Upper lobe of right lung (tissue), 1 donor: ENCODE measurements around the gene DHX35. TPM values are rescaled to one million over a fixed set of nuclear protein-coding genes. Genes with fewer than 3 reads are reported as not detected.
"Not testable (repeated sequence)": the region's sequence is repeated elsewhere in the genome, so short reads cannot be mapped to it uniquely, and the experiment has no call there.

ENCODE experiments used
- ATAC-seq: fragments of 200-7000 bp; cut with Tn5 transposase; one replicate; pipeline ENCODE4 v1.9.1; 2020; ENCODE audit warnings: mild to moderate bottlenecking, moderate library complexity
- DNase-seq: peaks from one replicate; pipeline ENCODE4 v3.0.0-alpha.2; 2020
- H3K27ac ChIP-seq: fragments of 200-600 bp; one replicate; pipeline ENCODE4 v1.8.0; 2022
- H3K27me3 ChIP-seq: fragments of 200-600 bp; one replicate; pipeline ENCODE4 v1.8.0; 2022; ENCODE audit warnings: mild to moderate bottlenecking
- H3K36me3 ChIP-seq: fragments of 200-600 bp; one replicate; pipeline ENCODE4 v1.8.0; 2022
- H3K4me1 ChIP-seq: fragments of 200-600 bp; one replicate; pipeline ENCODE4 v1.8.0; 2022
- H3K4me3 ChIP-seq: fragments of 200-600 bp; one replicate; pipeline ENCODE4 v1.8.0; 2022; ENCODE audit warnings: mild to moderate bottlenecking
- H3K9me3 ChIP-seq: fragments of 200-600 bp; one replicate; pipeline ENCODE4 v1.8.0; 2022
- intact Hi-C: fragments of 100-400 bp; cut with DNase I; formaldehyde crosslinking; loops from one replicate; pipeline ENCODE4 v1.11.0; 2022
- total RNA-seq: library from RNA; stranded (reverse); fragmentation: NEBNext Ultra II Directional; extraction: Animal tissue kit (Norgen Biotek cat#: 25700); gene quantifications from one replicate; pipeline ENCODE4 v1.2.1, GENCODE V29; 2021
- TF ChIP-seq, protein P1 (sequence below): fragments of 200-600 bp; IDR thresholded peaks from one replicate; pipeline ENCODE4 v1.8.0; 2022; ENCODE audit warnings: antibody characterized with exemption
- donor health status: DM: no; HTN: yes; CAD: no; lungs with severe emphysema.

The DHX35 gene
- total RNA-seq, 1 donor from 2014 or later, result 11.1 TPM

DNA sequence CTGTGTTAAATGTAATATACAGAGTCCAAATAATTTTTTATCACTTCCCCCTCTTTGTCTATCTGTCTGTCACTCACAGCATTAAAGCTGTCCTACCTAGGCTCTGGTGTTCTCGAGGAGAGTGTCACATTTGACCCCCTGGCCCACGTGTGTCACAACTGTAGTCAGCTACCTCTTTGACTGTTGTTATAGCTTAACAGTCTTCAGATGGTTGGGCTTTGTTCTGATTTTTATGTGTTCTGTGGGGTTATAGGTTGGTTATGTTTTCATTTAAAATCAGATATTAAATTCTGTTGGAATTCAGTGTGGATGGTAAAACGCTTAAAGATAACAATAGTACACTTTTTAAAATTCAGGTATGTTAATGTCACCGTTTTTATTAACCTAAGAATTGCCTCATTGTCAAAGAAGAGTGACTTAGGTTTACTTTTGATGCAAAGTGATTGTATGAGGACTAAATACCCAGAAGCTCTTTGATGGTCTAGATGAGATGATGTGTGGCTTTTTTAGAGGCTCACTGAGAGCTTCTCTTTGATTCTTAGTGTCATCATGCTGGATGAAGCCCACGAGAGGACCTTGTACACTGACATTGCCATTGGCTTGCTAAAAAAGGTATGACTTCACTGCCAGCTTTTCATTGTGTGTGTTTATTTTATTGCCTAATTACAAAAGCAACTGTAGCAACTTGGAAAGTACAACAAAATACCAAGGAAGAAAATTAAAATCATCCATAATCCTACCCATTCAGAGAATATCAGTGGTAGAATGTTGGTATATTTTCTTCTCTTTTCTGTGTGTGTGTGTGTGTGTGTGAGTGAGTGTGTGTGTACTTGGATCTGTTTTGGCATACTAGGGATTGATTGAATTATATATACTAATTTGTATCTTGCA lies 29.9 kb downstream of the DHX35 start:
- intact Hi-C loops, result no loop called here

GRCh38 chr20:38995536-38996044 lies 33.4 kb downstream of the DHX35 start:
- peaks cover 58% of the 10 kb centered on the region for H3K36me3 ChIP-seq
- no peak for ATAC-seq
- intact Hi-C loops, result no loop called here

More for the DNA sequence above, 29.9 kb downstream of the DHX35 start:
- TF ChIP-seq, protein P1, sequence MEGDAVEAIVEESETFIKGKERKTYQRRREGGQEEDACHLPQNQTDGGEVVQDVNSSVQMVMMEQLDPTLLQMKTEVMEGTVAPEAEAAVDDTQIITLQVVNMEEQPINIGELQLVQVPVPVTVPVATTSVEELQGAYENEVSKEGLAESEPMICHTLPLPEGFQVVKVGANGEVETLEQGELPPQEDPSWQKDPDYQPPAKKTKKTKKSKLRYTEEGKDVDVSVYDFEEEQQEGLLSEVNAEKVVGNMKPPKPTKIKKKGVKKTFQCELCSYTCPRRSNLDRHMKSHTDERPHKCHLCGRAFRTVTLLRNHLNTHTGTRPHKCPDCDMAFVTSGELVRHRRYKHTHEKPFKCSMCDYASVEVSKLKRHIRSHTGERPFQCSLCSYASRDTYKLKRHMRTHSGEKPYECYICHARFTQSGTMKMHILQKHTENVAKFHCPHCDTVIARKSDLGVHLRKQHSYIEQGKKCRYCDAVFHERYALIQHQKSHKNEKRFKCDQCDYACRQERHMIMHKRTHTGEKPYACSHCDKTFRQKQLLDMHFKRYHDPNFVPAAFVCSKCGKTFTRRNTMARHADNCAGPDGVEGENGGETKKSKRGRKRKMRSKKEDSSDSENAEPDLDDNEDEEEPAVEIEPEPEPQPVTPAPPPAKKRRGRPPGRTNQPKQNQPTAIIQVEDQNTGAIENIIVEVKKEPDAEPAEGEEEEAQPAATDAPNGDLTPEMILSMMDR, result no peak
- Histone ChIP-seq H3K9me3 (no peaks in the 10 kb centered on the region), H3K4me3 (no peak overlapping the region), H3K27me3 (no peaks in the 10 kb centered on the region), H3K4me1 (peaks cover 3% of the 10 kb centered on the region), H3K36me3 (peaks cover 40% of the 10 kb centered on the region), H3K27ac (no peak overlapping the region)
- DNase-seq, result no peak
- no peak for ATAC-seq

DNA sequence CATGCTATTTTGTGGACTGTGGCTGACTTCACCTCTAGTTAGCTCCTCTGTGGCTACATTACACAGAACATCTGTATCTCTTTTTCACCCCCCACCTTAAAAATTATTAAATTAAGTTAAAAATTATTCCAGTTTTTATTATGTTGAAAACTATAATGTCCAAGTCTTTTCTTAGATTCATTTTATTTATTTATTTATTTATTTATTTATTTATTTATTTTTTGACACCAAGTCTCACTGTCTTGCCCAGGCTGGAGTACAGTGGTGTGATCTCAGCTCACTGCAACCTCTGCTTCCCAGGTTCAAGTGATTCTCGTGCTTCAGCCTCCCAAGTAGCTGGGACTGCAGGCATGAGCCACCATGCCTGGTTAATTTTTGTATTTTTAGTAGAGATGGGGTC lies 34.7 kb downstream of the DHX35 start:
- H3K27me3 ChIP-seq, intact Hi-C loops, H3K27ac ChIP-seq, H3K4me3 ChIP-seq, H3K4me1 ChIP-seq, H3K9me3 ChIP-seq, ATAC-seq, DNase-seq: not testable (repeated sequence)
- H3K36me3 ChIP-seq, result peaks cover 70% of the 10 kb centered on the region

More at GRCh38 chr20:38995536-38996044, 33.4 kb downstream of the DHX35 start:
- TF ChIP-seq, protein P1, result no peak
- Histone ChIP-seq H3K27me3 (no peaks in the 10 kb centered on the region), H3K4me1 (no peaks in the 10 kb centered on the region), H3K9me3 (no peaks in the 10 kb centered on the region), H3K27ac (no peak overlapping the region), H3K4me3 (no peak overlapping the region)
- no peak for DNase-seq

GRCh38 chr20:38997622-38998021 lies 35.5 kb downstream of the DHX35 start:
- H3K9me3 ChIP-seq, result no peaks in the 10 kb centered on the region
- H3K36me3 ChIP-seq, result peaks cover 78% of the 10 kb centered on the region
- DNase-seq, result no peak
- intact Hi-C loops, result no loop called here
- no peaks in the 10 kb centered on the region for H3K4me1 ChIP-seq
- no peak overlapping the region for H3K27ac ChIP-seq
- TF ChIP-seq, protein P1, result no peak
- H3K27me3 ChIP-seq, result no peaks in the 10 kb centered on the region
- H3K4me3 ChIP-seq, result no peak overlapping the region
- ATAC-seq, result no peak

GRCh38 chr20:38999217-38999616 lies 37.1 kb downstream of the DHX35 start:
- Histone ChIP-seq H3K27me3 (no peaks in the 10 kb centered on the region), H3K36me3 (peaks cover 92% of the 10 kb centered on the region), H3K4me3 (no peak overlapping the region), H3K4me1 (peaks cover 1% of the 10 kb centered on the region), H3K9me3 (no peaks in the 10 kb centered on the region), H3K27ac (no peak overlapping the region)
- TF ChIP-seq, protein P1, result no peak
- DNase-seq (no peak), ATAC-seq (no peak)
- intact Hi-C loops, result no loop called here
